IMR-90 (cell line): ENCODE measurements around the gene DCLK1. TPM values are rescaled to one million over a fixed set of nuclear protein-coding genes. Genes with fewer than 3 reads are reported as not detected.
A peak's percentile ranks its signal among the peaks of the same experiment; 100 is the strongest.

Source experiments
- ATAC-seq: fragments of 200-7000 bp; cut with Tn5 transposase; 2 replicates; pipeline ENCODE4 v1.9.1; 2020; ENCODE audit warnings: low read depth, mild to moderate bottlenecking, moderate library complexity
- BruUV-seq: library from RNA; stranded (reverse); fragments of 400-500 nt; replicated peaks from 2 replicates; lab custom pipeline; 2021; lab: Mats Ljungman, UMichigan
- CTCF ChIA-PET: fragments of 300-600 bp; formaldehyde crosslinking; extraction: SDS; loops from one replicate; lab custom pipeline; 2021; ENCODE audit warnings: antibody characterized with exemption; lab: Yijun Ruan, JAX
- POLR2A ChIA-PET: fragments of 300-600 bp; sonication (Branson Sonifier 250); formaldehyde crosslinking; loops from one replicate; lab custom pipeline; 2022; ENCODE audit warnings: antibody characterized with exemption; ENCODE audit not compliant: unreplicated experiment; lab: Charles Lee
- DNase-seq: peaks from one replicate; pipeline ENCODE4 v3.0.0; 2013
- H2AFZ ChIP-seq: replicated peaks from 2 replicates; pipeline ENCODE3; 2013; ENCODE audit warnings: low read length, mild to moderate bottlenecking; ENCODE audit not compliant: poor library complexity
- H2AK5ac ChIP-seq: 2 replicates; pipeline ENCODE4 v1.6.1; 2013; ENCODE audit warnings: low read depth, low read length, inconsistent platforms
- H2AK9ac ChIP-seq: replicated peaks from 2 replicates; pipeline ENCODE3; 2013; ENCODE audit warnings: mild to moderate bottlenecking, low read depth, low read length, moderate library complexity; ENCODE audit not compliant: poor library complexity
- H2BK120ac ChIP-seq: 2 replicates; pipeline ENCODE4 v1.6.1; 2013; ENCODE audit warnings: low read depth, low read length, inconsistent platforms
- H2BK15ac ChIP-seq: 3 replicates; pipeline ENCODE4 v1.6.1; 2013; ENCODE audit warnings: low read depth, low read length, inconsistent platforms
- H2BK20ac ChIP-seq: 2 replicates; pipeline ENCODE4 v1.6.1; 2013; ENCODE audit warnings: low read depth, mild to moderate bottlenecking, inconsistent platforms, low read length, moderate library complexity
- H2BK5ac ChIP-seq: 2 replicates; pipeline ENCODE4 v1.6.1; 2013; ENCODE audit warnings: mild to moderate bottlenecking, low read depth, low read length, inconsistent platforms; ENCODE audit not compliant: poor library complexity, severe bottlenecking
- H3K14ac ChIP-seq: replicated peaks from 2 replicates; pipeline ENCODE4 v1.6.1; 2013; ENCODE audit warnings: low read depth, low read length, inconsistent platforms
- H3K18ac ChIP-seq: 2 replicates; pipeline ENCODE4 v1.6.1; 2013; ENCODE audit warnings: low read depth, low read length, control low read depth
- H3K23ac ChIP-seq: 2 replicates; pipeline ENCODE4 v1.6.1; 2013; ENCODE audit warnings: low read depth, low read length, inconsistent platforms
- H3K27ac ChIP-seq: 2 replicates; pipeline ENCODE4 v1.5.1; 2013; ENCODE audit warnings: mild to moderate bottlenecking, control low read depth, low read length; ENCODE audit not compliant: insufficient read depth
- H3K27me3 ChIP-seq: 2 replicates; pipeline ENCODE4 v1.6.1; 2013; ENCODE audit warnings: low read length; ENCODE audit not compliant: control insufficient read depth, insufficient read depth
- H3K36me3 ChIP-seq: 2 replicates; pipeline ENCODE4 v1.6.1; 2013; ENCODE audit warnings: low read length, mixed read lengths; ENCODE audit not compliant: control insufficient read depth, insufficient read depth
- H3K4ac ChIP-seq: 2 replicates; pipeline ENCODE4 v1.6.1; 2013; ENCODE audit warnings: low read depth, low read length, inconsistent platforms
- H3K4me1 ChIP-seq: 2 replicates; pipeline ENCODE4 v1.6.1; 2013; ENCODE audit warnings: low read length, mixed read lengths; ENCODE audit not compliant: control insufficient read depth, insufficient read depth
- H3K4me2 ChIP-seq: 2 replicates; pipeline ENCODE4 v1.6.1; 2013; ENCODE audit warnings: low read depth, mild to moderate bottlenecking, control low read depth, low read length, moderate library complexity
- H3K4me3 ChIP-seq: 2 replicates; pipeline ENCODE4 v1.5.1; 2013; ENCODE audit warnings: low read depth, mild to moderate bottlenecking, control low read depth, low read length, moderate library complexity; ENCODE audit not compliant: insufficient read depth
- H3K56ac ChIP-seq: 2 replicates; pipeline ENCODE4 v1.6.1; 2013; ENCODE audit warnings: low read length, inconsistent platforms; ENCODE audit not compliant: insufficient read depth; ENCODE audit errors: extremely low read depth
- H3K79me1 ChIP-seq, 2 experiments: 2 replicates each; pipeline ENCODE4 v1.6.1; 2013; ENCODE audit warnings: low read length in 2 of 2, inconsistent platforms in 1 of 2, low read depth in 1 of 2
- H3K9ac ChIP-seq: 2 replicates; pipeline ENCODE4 v1.6.1; 2013; ENCODE audit warnings: low read depth, low read length, control low read depth
- H3K9me1 ChIP-seq: 2 replicates; pipeline ENCODE4 v1.6.1; 2013; ENCODE audit warnings: low read length, inconsistent platforms; ENCODE audit not compliant: insufficient read depth
- H3K9me3 ChIP-seq: 2 replicates; pipeline ENCODE4 v1.6.1; 2013; ENCODE audit warnings: low read length; ENCODE audit not compliant: control insufficient read depth, insufficient read depth
- H4K20me1 ChIP-seq: 2 replicates; pipeline ENCODE4 v1.6.1; 2013; ENCODE audit warnings: low read length, inconsistent platforms; ENCODE audit not compliant: insufficient read depth
- H4K5ac ChIP-seq: 2 replicates; pipeline ENCODE4 v1.6.1; 2013; ENCODE audit warnings: mild to moderate bottlenecking, low read depth, low read length, control low read depth
- H4K8ac ChIP-seq, 2 experiments: 2 replicates each; pipeline ENCODE4 v1.6.1; 2013; ENCODE audit warnings: low read depth in 2 of 2, low read length in 2 of 2, control low read depth in 1 of 2, inconsistent platforms in 1 of 2
- H4K91ac ChIP-seq: 2 replicates; pipeline ENCODE4 v1.6.1; 2013; ENCODE audit warnings: low read depth, low read length, inconsistent platforms; ENCODE audit not compliant: insufficient read depth
- CEBPB ChIP-seq: IDR thresholded peaks from 2 replicates; pipeline ENCODE4 v1.6.1; 2012; ENCODE audit warnings: low read depth, low read length, improper control_type of control experiment
- MXI1 ChIP-seq: IDR thresholded peaks from 2 replicates; pipeline ENCODE4 v1.6.1; 2012; ENCODE audit warnings: low read depth, mild to moderate bottlenecking, low read length, moderate library complexity, borderline replicate concordance
- WGBS, 2 experiments: methylation state at CpG; one replicate each; pipeline versions ENCODE4 v1.1.5 to v1.1.7; 2013; ENCODE audit warnings: missing lambda C conversion rate in 2 of 2; ENCODE audit not compliant: insufficient read length in 1 of 2; ENCODE audit errors: extremely low coverage in 2 of 2; 5-methylcytosine and 5-hydroxymethylcytosine counted together
- dilution Hi-C: fragments of 300-500 bp; cut with HindIII; formaldehyde crosslinking; loops from one replicate; pipeline ENCODE4 v1.14.3; 2018; ENCODE audit warnings: low sequenced_read_pairs; ENCODE audit not compliant: unreplicated experiment
- in situ Hi-C: fragments of 300-500 bp; cut with MboI; formaldehyde crosslinking; loops from 3 replicates; pipeline ENCODE4 v1.14.3; 2019; ENCODE audit warnings: low sequenced_read_pairs, inconsistent platforms, mixed read lengths
- intact Hi-C: fragments of 100-400 bp; cut with micrococcal nuclease; formaldehyde crosslinking; loops from 2 replicates; pipeline ENCODE4 v1.10.0; 2022
- polyA plus RNA-seq, 3 experiments: library from polyadenylated mRNA; depleted of rRNA; stranded (reverse); fragments of >200 nt; gene quantifications; 2 replicates each; pipeline ENCODE4 v1.2.3, GENCODE V29; 2012; ENCODE audit warnings: low replicate concordance in 1 of 3
- total RNA-seq: library from RNA; depleted of rRNA; stranded (reverse); fragments of >200 nt; gene quantifications from 2 replicates; pipeline ENCODE4 v1.2.3, GENCODE V29; 2012
- TF ChIP-seq, protein P1 (sequence below): conservative IDR thresholded peaks from 2 replicates; pipeline ENCODE4 v1.5.1; 2012; ENCODE audit warnings: mild to moderate bottlenecking, low read depth, low read length, improper control_type of control experiment

Gene DCLK1
- total and polyA plus RNA-seq, 2 of the 4 experiments (the other 2 are of a cell fraction), result under 0.01 to 0.02 TPM

DNA sequence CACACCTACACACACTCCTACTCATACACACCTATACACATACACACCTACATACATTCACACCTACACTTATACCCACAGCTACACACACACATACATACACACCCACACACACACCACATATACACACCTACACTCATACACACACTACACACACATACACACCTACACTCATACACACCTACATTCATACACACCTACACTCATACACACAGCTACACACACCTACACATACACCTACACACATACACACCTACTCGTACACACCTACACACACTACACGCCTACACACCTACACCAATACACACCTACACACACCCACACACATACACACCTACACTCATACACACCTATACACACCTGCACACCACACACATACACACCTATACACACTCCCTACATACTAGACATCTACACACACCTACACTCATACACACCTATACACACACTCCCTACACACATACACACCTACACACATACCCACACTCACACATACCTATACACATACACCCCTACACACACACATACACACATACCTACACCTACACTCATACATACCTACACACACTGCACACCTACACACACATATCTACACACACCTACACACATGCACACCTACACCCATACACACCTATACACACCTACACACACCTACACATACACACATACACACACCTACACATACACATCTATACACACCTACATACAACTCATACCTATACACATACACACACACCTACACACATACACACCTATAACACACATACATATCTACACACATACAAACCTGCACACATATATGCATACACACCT is 369.5 kb downstream of the DCLK1 start:
- Histone ChIP-seq H3K36me3 (no peaks in the 10 kb centered on the region), H4K20me1 (no peaks in the 10 kb centered on the region), H3K4ac (no peak overlapping the region), H3K27ac (no peak overlapping the region), H3K9me1 (no peaks in the 10 kb centered on the region), H3K14ac (no peak overlapping the region), H2BK120ac (no peak overlapping the region), H4K8ac (no peak overlapping the region), H2AK5ac (no peak overlapping the region), H3K9ac (no peak overlapping the region), H3K4me3 (no peak overlapping the region), H2AK9ac (no peak overlapping the region), H4K91ac (no peak overlapping the region), H2AFZ (no peak overlapping the region), H3K27me3 (peaks cover 4% of the 10 kb centered on the region), H2BK15ac (no peak overlapping the region), H4K5ac (no peak overlapping the region), H3K9me3 (no peaks in the 10 kb centered on the region), H3K79me1 (no peaks in the 10 kb centered on the region), H3K4me2 (no peak overlapping the region), H3K4me1 (peaks cover 3% of the 10 kb centered on the region), H3K56ac (no peak overlapping the region), H3K18ac (no peak overlapping the region), H2BK5ac (peak overlapping the region; percentile 94), H3K23ac (no peak overlapping the region), H2BK20ac (no peak overlapping the region)
- dilution Hi-C loops, result no loop called here
- DNase-seq (no peak), ATAC-seq (no peak)
- WGBS, 2 experiments, result 100% methylated on average over 1 of the region's 2 CpGs
- intact Hi-C loops, result no loop called here
- ChIA-PET POLR2A (no interaction called here), CTCF (no interaction called here)
- TF ChIP-seq CEBPB (no peak), MXI1 (no peak)
- TF ChIP-seq, protein P1, sequence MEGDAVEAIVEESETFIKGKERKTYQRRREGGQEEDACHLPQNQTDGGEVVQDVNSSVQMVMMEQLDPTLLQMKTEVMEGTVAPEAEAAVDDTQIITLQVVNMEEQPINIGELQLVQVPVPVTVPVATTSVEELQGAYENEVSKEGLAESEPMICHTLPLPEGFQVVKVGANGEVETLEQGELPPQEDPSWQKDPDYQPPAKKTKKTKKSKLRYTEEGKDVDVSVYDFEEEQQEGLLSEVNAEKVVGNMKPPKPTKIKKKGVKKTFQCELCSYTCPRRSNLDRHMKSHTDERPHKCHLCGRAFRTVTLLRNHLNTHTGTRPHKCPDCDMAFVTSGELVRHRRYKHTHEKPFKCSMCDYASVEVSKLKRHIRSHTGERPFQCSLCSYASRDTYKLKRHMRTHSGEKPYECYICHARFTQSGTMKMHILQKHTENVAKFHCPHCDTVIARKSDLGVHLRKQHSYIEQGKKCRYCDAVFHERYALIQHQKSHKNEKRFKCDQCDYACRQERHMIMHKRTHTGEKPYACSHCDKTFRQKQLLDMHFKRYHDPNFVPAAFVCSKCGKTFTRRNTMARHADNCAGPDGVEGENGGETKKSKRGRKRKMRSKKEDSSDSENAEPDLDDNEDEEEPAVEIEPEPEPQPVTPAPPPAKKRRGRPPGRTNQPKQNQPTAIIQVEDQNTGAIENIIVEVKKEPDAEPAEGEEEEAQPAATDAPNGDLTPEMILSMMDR, result no peak
- in situ Hi-C loops, result no loop called here
- BruUV-seq, result no TSS peak
